Measurements from ENCODE around the gene CLNS1A.
"Not testable (repeated sequence)": the region's sequence is repeated elsewhere in the genome, so short reads cannot be mapped to it uniquely, and the experiment has no call there.

The CLNS1A gene

GRCh38 chr11:77617892-77618291 is 19.7 kb downstream of the CLNS1A start:
- no peak for DNase-seq

- no peak for DNase-seq
Observed at GRCh38 chr11:77611921-77612320, 25.7 kb downstream of the CLNS1A start.

- no peak for DNase-seq
Observed at GRCh38 chr11:77609234-77609633, 28.4 kb downstream of the CLNS1A start.

GRCh38 chr11:77604281-77604680 is 33.3 kb downstream of the CLNS1A start:
- no peak for DNase-seq

- no peak for DNase-seq
Observed at GRCh38 chr11:77602381-77603088, 35.1 kb downstream of the CLNS1A start.

- no peak for DNase-seq
Observed at GRCh38 chr11:77598195-77598594, 39.4 kb downstream of the CLNS1A start.

GRCh38 chr11:77596626-77597025 is 41.0 kb downstream of the CLNS1A start:
- no peak for DNase-seq

GRCh38 chr11:77593883-77594282 is 43.7 kb downstream of the CLNS1A start:
- DNase-seq = no peak

- DNase-seq = no peak
Observed at GRCh38 chr11:77592727-77593126, 44.9 kb downstream of the CLNS1A start.

GRCh38 chr11:77590194-77590782 is 47.3 kb downstream of the CLNS1A start:
- DNase-seq = peak in 1 of 2 donors; percentile 5

GRCh38 chr11:77589521-77590193 is 47.9 kb downstream of the CLNS1A start, which contains the start of gene AQP11:
TSS of gene AQP11 (plus strand) at chr11:77589953. CDS start at chr11:77589993, 40 bp downstream.
- peak; percentile 44 to 56 for DNase-seq

GRCh38 chr11:77589181-77589520 is 48.4 kb downstream of the CLNS1A start:
- DNase-seq = no peak

GRCh38 chr11:77580712-77581337 is 56.8 kb downstream of the CLNS1A start:
- no peak for DNase-seq

- not testable (repeated sequence) for DNase-seq
Observed at GRCh38 chr11:77575428-77575827, 62.2 kb downstream of the CLNS1A start.

GRCh38 chr11:77570896-77571295 is 66.7 kb downstream of the CLNS1A start:
- DNase-seq = not testable (repeated sequence)

- DNase-seq = no peak
Observed at GRCh38 chr11:77569676-77570070, 67.9 kb downstream of the CLNS1A start.

- no peak for DNase-seq
Observed at GRCh38 chr11:77568916-77569675, 68.5 kb downstream of the CLNS1A start.

- DNase-seq = no peak
Observed at GRCh38 chr11:77568306-77568705, 69.3 kb downstream of the CLNS1A start.
